Astrocyte of the cerebellum (primary cell): ENCODE results near the gene FNDC4.

Experiments
- DNase-seq: peaks from one replicate; pipeline ENCODE4 v3.0.0-alpha.2; 2011; ENCODE audit warnings: low read depth
- H3K4me3 ChIP-seq: 2 replicates; pipeline ENCODE4 v1.5.1; 2011; ENCODE audit warnings: mild to moderate bottlenecking, low read depth, low read length, moderate library complexity
- CTCF ChIP-seq: IDR thresholded peaks from 2 replicates; pipeline ENCODE4 v1.5.1; 2012; ENCODE audit warnings: low read length, low read depth, moderate library complexity, mild to moderate bottlenecking; ENCODE audit errors: missing control alignments
- in situ Hi-C: cut with HindIII; loops from 2 replicates; pipeline ENCODE4 v1.10.0; 2017; ENCODE audit warnings: low sequenced_read_pairs

The FNDC4 gene

GRCh38 chr2:27471961-27472360, 23.0 kb downstream of the FNDC4 start:
- no peak overlapping the region for H3K4me3 ChIP-seq
- in situ Hi-C loops = no loop called here
- no peak for TF ChIP-seq CTCF
- no peak for DNase-seq

- DNase-seq = no peak
- no peak overlapping the region for H3K4me3 ChIP-seq
- in situ Hi-C loops = no loop called here
- TF ChIP-seq CTCF = no peak
Observed at GRCh38 chr2:27464443-27464842, 30.6 kb downstream of the FNDC4 start.

GRCh38 chr2:27461118-27461517, 33.9 kb downstream of the FNDC4 start:
- DNase-seq = no peak
- H3K4me3 ChIP-seq = no peak overlapping the region
- TF ChIP-seq CTCF = no peak
- in situ Hi-C loops = no loop called here

GRCh38 chr2:27453968-27454367, 41.0 kb downstream of the FNDC4 start:
- no peak for TF ChIP-seq CTCF
- no peak overlapping the region for H3K4me3 ChIP-seq
- DNase-seq = no peak
- in situ Hi-C loops = no loop called here

GRCh38 chr2:27451095-27451494, 43.9 kb downstream of the FNDC4 start:
- no peak for TF ChIP-seq CTCF
- DNase-seq = no peak
- H3K4me3 ChIP-seq = no peak overlapping the region
- in situ Hi-C loops = no loop called here

- no peak for TF ChIP-seq CTCF
- H3K4me3 ChIP-seq = no peak overlapping the region
- DNase-seq = no peak
- in situ Hi-C loops = no loop called here
Observed at GRCh38 chr2:27448381-27448780, 46.6 kb downstream of the FNDC4 start.

GRCh38 chr2:27446057-27446456, 48.9 kb downstream of the FNDC4 start:
- no peak for TF ChIP-seq CTCF
- no peak for DNase-seq
- in situ Hi-C loops = no loop called here
- H3K4me3 ChIP-seq = no peak overlapping the region
